Measurements from ENCODE around the gene ZNF777. TPM values are rescaled to one million over a fixed set of nuclear protein-coding genes. Genes with fewer than 3 reads are reported as not detected.

Gene ZNF777
- total and polyA plus RNA-seq, 8 donors, result 4.0 to 8.0 (median 6.1) TPM

DNA sequence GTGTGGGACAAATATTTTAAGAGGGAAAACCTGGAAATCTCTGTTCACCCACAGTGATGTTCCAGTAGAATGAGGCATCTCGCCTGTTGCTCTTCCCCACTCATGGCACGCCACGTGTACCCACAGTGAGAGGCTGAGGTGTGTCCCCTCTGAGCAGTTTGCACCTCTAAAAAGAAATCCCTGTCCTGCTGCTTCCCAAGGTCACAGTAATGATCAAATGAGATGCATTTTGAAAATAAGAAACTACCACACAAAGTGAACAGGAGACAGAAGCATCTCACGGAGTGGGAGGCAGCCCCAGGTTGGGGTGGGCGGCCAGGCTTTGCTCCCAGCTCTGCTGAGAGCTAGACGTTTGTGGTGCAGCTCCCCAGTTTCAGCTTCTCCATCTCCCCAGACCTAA is 12.4 kb upstream of the ZNF777 start:
- peaks cover 4 to 29% (median 8%) of the 10 kb centered on the region in 3 donors for H3K36me3 ChIP-seq
- 91 to 92% methylated on average over 6 of the region's 6 CpGs for WGBS, 2 donors
- no peaks in the 10 kb centered on the region for H3K9me3 ChIP-seq
- H3K4me3 ChIP-seq, result no peak overlapping the region
- FAIRE-seq (no peak), ATAC-seq (no peak), DNase-seq (no peak)
- no peak overlapping the region for H3K27ac ChIP-seq
- TF ChIP-seq, protein P1, sequence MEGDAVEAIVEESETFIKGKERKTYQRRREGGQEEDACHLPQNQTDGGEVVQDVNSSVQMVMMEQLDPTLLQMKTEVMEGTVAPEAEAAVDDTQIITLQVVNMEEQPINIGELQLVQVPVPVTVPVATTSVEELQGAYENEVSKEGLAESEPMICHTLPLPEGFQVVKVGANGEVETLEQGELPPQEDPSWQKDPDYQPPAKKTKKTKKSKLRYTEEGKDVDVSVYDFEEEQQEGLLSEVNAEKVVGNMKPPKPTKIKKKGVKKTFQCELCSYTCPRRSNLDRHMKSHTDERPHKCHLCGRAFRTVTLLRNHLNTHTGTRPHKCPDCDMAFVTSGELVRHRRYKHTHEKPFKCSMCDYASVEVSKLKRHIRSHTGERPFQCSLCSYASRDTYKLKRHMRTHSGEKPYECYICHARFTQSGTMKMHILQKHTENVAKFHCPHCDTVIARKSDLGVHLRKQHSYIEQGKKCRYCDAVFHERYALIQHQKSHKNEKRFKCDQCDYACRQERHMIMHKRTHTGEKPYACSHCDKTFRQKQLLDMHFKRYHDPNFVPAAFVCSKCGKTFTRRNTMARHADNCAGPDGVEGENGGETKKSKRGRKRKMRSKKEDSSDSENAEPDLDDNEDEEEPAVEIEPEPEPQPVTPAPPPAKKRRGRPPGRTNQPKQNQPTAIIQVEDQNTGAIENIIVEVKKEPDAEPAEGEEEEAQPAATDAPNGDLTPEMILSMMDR (IDR thresholded peaks at IDR 0.05), result no peak
- H3K27me3 ChIP-seq, result no peaks in the 10 kb centered on the region
- H3K4me1 ChIP-seq, result no peaks in the 10 kb centered on the region
- intact Hi-C loops (cut with DNase I), result no loop called here

DNA sequence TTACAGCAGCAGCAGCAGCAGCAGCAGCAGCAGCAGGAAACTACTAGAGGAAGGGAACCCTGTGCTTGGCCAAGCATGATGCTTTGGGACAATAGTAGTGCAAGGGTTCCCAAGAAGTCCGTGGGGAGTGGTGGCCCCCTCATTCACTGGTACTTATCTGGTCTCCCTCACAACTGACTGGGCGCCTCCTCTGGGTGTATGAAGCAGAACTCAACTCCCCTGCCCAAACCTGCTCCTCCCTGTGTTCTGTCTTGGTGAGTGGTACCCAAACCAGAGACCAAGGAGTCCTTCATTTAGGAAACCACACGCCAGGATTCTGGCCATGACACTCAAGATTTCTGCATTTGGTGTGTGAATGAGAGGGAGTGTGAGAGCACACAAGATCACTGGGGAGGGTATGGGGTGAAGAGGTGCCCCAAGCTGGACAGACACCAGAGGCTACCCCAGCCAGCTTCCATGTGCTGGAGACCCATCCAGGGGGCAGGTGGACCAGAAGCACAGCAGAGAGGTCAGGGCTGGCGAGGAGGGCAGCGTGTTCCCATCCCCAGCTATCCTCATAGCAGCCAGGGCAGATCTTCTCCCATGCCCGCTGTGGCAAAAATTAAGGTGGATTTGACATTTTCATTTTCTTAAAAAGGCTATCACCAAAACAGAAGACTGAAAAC is 10.6 kb upstream of the ZNF777 start:
- FAIRE-seq, result no peak
- no peak overlapping the region for H3K27ac ChIP-seq
- H3K27me3 ChIP-seq, result no peaks in the 10 kb centered on the region
- no peaks in the 10 kb centered on the region for H3K9me3 ChIP-seq
- ATAC-seq, result no peak
- no peak for DNase-seq
- TF ChIP-seq, protein P1 (IDR thresholded peaks at IDR 0.05), result no peak
- peaks cover 1 to 29% (median 8%) of the 10 kb centered on the region in 3 donors for H3K36me3 ChIP-seq
- intact Hi-C loops (cut with DNase I), result no loop called here
- 95 to 98% methylated on average over 6 of the region's 6 CpGs for WGBS, 2 donors
- no peaks in the 10 kb centered on the region for H3K4me1 ChIP-seq
- no peak overlapping the region for H3K4me3 ChIP-seq

DNA sequence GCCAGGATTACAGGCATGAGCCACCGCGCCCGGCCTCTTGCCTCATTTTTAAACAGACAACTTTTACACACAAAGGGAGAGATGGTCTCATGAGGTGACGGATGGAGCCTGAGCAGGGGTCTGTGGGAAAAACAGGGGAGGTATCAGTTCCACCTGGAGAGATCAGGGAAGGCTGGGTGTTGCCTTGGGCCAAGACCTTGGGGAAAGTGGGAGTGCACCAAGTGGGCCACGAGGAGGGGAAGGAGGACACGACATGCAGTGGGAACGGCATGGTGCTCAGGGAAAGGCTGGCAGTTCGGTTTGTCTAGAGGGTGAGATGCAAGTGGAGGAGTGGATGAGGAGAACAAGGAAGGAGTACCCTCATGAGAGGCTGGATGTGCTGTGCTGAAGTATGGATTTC is 8.9 kb upstream of the ZNF777 start:
- TF ChIP-seq, protein P1 (IDR thresholded peaks at IDR 0.05), result no peak
- H3K36me3 ChIP-seq, result peaks cover 0 to 14% (median 3%) of the 10 kb centered on the region in 3 donors
- 90 to 93% methylated on average over 8 of the region's 8 CpGs for WGBS, 2 donors
- intact Hi-C loops (cut with DNase I), result no loop called here
- H3K4me1 ChIP-seq, result no peaks in the 10 kb centered on the region
- FAIRE-seq (no peak), DNase-seq (no peak), ATAC-seq (no peak)
- no peaks in the 10 kb centered on the region for H3K27me3 ChIP-seq
- H3K27ac ChIP-seq, result no peak overlapping the region
- no peaks in the 10 kb centered on the region for H3K9me3 ChIP-seq
- no peak overlapping the region for H3K4me3 ChIP-seq

DNA sequence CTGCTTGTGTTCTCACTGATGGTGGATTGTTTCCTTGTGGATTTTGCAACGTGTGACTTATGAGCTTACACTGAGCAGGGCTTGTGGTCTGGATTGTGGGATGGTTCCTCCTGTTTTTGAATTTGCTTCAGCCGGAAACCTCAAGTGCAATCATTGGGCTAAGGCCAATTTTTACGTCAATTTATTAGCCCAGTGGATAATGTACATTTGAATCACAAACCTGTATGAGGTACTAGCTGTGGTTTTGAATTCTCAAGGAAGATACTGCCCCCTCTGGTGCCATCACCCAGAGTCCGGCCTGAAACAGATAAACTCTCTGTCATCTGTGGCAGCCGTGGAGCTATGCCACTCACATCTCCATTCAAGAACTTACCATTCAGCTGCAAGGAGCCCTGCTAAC is 7.3 kb upstream of the ZNF777 start:
- Histone ChIP-seq H3K27me3 (peaks cover 0 to 7% (median 0%) of the 10 kb centered on the region in 4 donors), H3K9me3 (no peaks in the 10 kb centered on the region), H3K36me3 (peaks cover 0 to 3% (median 2%) of the 10 kb centered on the region in 3 donors), H3K27ac (no peak overlapping the region), H3K4me1 (no peaks in the 10 kb centered on the region), H3K4me3 (no peak overlapping the region)
- FAIRE-seq (no peak), ATAC-seq (no peak), DNase-seq (no peak)
- intact Hi-C loops (cut with DNase I), result no loop called here
- WGBS, 2 donors, result 61 to 71% methylated on average over 5 of the region's 5 CpGs
- TF ChIP-seq, protein P1 (IDR thresholded peaks at IDR 0.05), result no peak

DNA sequence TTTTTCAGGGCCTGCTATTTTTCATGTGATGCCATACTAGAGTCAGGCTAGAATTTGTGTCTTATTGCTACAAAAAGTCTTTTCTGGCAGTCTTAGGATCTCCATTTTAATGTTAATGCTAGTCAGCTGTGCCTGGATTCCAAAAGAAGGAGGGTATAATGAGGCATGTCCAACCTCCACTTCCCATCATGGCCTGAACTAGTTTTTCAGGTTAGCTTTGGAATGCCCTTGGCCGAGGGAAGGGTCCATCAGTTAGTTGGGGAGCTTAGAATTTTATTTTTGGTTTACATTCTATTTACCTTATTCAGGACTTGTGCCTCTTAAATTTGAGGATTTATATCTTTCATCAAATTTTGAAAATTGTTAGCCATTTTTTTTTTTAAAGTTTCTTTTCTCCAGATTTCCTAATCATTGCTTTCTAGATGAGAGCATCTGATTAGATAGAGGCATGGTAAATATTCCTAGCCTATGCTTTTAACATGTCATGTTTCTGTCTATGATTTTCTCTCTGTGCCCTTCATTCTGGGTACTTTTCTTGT is 6.5 kb upstream of the ZNF777 start:
- WGBS, 2 donors, result 63 to 67% methylated on average over 1 of the region's 1 CpG
- peaks cover 0 to 7% (median 0%) of the 10 kb centered on the region in 4 donors for H3K27me3 ChIP-seq
- TF ChIP-seq, protein P1 (IDR thresholded peaks at IDR 0.05), result no peak
- intact Hi-C loops (cut with DNase I), result no loop called here
- H3K4me3 ChIP-seq, result no peak overlapping the region
- DNase-seq (no peak), ATAC-seq (no peak), FAIRE-seq (no peak)
- H3K36me3 ChIP-seq, result no peaks in the 10 kb centered on the region
- H3K4me1 ChIP-seq, result no peaks in the 10 kb centered on the region
- H3K9me3 ChIP-seq, result no peaks in the 10 kb centered on the region
- no peak overlapping the region for H3K27ac ChIP-seq

Measured in pancreas (tissue), 10 donors.